Prostate gland (tissue), 2 donors: ENCODE data around the gene FFAR4. TPM values are rescaled to one million over a fixed set of nuclear protein-coding genes. Genes with fewer than 3 reads are reported as not detected.
"Not testable (repeated sequence)": the region's sequence is repeated elsewhere in the genome, so short reads cannot be mapped to it uniquely, and the experiment has no call there.

Source experiments
- DNase-seq: peaks from one replicate; pipeline ENCODE4 v3.0.0-alpha.2; 2019; ENCODE audit warnings: low spot score
- H3K27ac ChIP-seq, 2 donors: fragments of 200-600 bp; sonication (generic); 2 replicates each; pipeline ENCODE4 v1.5.1; 2017 to 2019
- H3K27me3 ChIP-seq: fragments of 200-600 bp; sonication (generic); replicated peaks from 2 replicates; pipeline ENCODE4 v1.5.1; 2019; ENCODE audit not compliant: insufficient read depth
- H3K36me3 ChIP-seq, 2 donors: fragments of 200-600 bp; sonication (generic); 1 replicate in 1 of 2; 2 replicates in 1 of 2; pipeline versions ENCODE4 v1.5.1 to v1.8.1; 2017 to 2019
- H3K4me1 ChIP-seq: fragments of 200-600 bp; sonication (generic); replicated peaks from 2 replicates; pipeline ENCODE4 v1.5.1; 2019
- H3K4me3 ChIP-seq, 2 donors: fragments of 200-600 bp; sonication (generic); 2 replicates each; pipeline ENCODE4 v1.5.1; 2017 to 2019
- H3K9me3 ChIP-seq: fragments of 200-600 bp; sonication (generic); 2 replicates; pipeline ENCODE4 v1.5.1; 2017
- POLR2A ChIP-seq: fragments of 450-650 bp; IDR thresholded peaks from one replicate; pipeline ENCODE4 v1.6.1; 2016; ENCODE audit warnings: antibody characterized with exemption, mild to moderate bottlenecking
- POLR2AphosphoS5 ChIP-seq: sonication (generic); formaldehyde crosslinking; IDR thresholded peaks from one replicate; pipeline ENCODE4 v1.6.1; 2017; ENCODE audit warnings: antibody characterized with exemption
- WGBS: methylation state at CpG from one replicate; pipeline ENCODE4 v1.1.5; 2018; 5-methylcytosine and 5-hydroxymethylcytosine counted together
- intact Hi-C: fragments of 100-400 bp; cut with DNase I; formaldehyde crosslinking; loops from one replicate; pipeline ENCODE4 v1.14.2; 2022
- total RNA-seq, 2 donors: library from RNA; depleted of rRNA; stranded (reverse); fragments of >200 nt; gene quantifications; one replicate each; pipeline ENCODE4 v1.1.0, GENCODE V29; 2016
- TF ChIP-seq, protein P1 (sequence below), 4 experiments: fragments of 200-600 bp in 2 of 4; fragments of 450-650 bp in 2 of 4; sonication (generic) in 2 of 4; IDR thresholded peaks; 1 replicate in 3 of 4; 2 replicates in 1 of 4; pipeline ENCODE4 v1.5.1; 2016 to 2019; ENCODE audit warnings: antibody characterized with exemption in 4 of 4, mild to moderate bottlenecking in 2 of 4, moderate library complexity in 2 of 4

FFAR4 gene
- under 1 TPM in 1 of 2 donors, not detected in 1; 0.18 TPM for total RNA-seq

DNA sequence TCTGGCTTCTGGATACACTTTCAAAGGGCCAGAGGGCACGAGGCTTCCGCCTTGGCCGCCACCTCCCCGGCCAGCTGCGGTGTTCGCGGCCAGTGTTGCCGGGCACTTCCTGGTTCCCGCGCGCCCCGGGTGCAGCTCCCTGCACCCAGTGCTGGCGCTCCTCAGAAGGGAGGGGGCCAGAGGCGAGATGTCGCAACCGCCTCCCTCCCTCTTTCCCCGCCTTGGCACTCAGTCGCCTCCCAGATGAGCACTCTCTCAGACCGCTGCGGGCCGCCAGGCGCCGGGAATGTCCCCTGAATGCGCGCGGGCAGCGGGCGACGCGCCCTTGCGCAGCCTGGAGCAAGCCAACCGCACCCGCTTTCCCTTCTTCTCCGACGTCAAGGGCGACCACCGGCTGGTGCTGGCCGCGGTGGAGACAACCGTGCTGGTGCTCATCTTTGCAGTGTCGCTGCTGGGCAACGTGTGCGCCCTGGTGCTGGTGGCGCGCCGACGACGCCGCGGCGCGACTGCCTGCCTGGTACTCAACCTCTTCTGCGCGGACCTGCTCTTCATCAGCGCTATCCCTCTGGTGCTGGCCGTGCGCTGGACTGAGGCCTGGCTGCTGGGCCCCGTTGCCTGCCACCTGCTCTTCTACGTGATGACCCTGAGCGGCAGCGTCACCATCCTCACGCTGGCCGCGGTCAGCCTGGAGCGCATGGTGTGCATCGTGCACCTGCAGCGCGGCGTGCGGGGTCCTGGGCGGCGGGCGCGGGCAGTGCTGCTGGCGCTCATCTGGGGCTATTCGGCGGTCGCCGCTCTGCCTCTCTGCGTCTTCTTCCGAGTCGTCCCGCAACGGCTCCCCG, at the start of gene FFAR4:
TSS of gene FFAR4 (plus strand) at position 231 of the 842 bp plus-strand sequence. CDS start at position 287, 56 bp downstream.
- peak within 1 kb of the TSS in 1 of 2 donors; percentile 15 for H3K4me3 ChIP-seq
- no peaks in the 10 kb centered on the region for H3K36me3 ChIP-seq
- H3K27ac ChIP-seq, result no peak within 1 kb of the TSS
- no peaks in the 10 kb centered on the region for H3K9me3 ChIP-seq
- peak; percentile 12 for DNase-seq
- WGBS, result 1% methylated on average over 66 of the region's 85 CpGs
- no peak for TF ChIP-seq POLR2A
- H3K4me1 ChIP-seq, result peaks cover 4% of the 10 kb centered on the region
- H3K27me3 ChIP-seq, result peaks cover 14% of the 10 kb centered on the region
- intact Hi-C loops, result loop anchor here (10.0 kb wide), 1 partner anchor 248 kb away; no protein-coding TSS in a partner anchor

DNA sequence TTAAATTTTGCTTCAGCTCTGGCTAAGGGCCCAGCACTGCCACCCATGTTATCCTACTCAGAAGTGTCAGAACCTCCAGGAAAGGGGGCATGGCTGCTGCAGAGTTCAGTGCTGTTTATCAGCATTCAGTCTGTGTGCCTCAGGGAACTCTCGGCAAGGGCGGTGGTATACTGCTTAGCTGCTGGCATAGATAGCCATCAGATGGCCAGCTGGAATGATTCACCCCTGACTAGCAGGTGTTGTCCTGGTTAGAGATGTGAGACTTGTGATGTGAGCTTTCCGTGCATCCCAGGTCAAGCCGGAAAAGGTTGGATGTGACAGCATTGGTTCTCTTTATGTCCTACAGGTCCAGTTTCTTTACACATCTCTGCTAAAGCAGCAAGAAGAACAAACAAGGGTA, 47.9 kb upstream of the FFAR4 start:
- Histone ChIP-seq H3K27ac (no peak overlapping the region), H3K36me3 (no peaks in the 10 kb centered on the region), H3K4me3 (no peak overlapping the region), H3K27me3 (no peaks in the 10 kb centered on the region), H3K4me1 (no peaks in the 10 kb centered on the region), H3K9me3 (no peaks in the 10 kb centered on the region)
- intact Hi-C loops, result no loop called here
- DNase-seq, result no peak
- 93% methylated on average over 4 of the region's 4 CpGs for WGBS
- TF ChIP-seq, protein P1, sequence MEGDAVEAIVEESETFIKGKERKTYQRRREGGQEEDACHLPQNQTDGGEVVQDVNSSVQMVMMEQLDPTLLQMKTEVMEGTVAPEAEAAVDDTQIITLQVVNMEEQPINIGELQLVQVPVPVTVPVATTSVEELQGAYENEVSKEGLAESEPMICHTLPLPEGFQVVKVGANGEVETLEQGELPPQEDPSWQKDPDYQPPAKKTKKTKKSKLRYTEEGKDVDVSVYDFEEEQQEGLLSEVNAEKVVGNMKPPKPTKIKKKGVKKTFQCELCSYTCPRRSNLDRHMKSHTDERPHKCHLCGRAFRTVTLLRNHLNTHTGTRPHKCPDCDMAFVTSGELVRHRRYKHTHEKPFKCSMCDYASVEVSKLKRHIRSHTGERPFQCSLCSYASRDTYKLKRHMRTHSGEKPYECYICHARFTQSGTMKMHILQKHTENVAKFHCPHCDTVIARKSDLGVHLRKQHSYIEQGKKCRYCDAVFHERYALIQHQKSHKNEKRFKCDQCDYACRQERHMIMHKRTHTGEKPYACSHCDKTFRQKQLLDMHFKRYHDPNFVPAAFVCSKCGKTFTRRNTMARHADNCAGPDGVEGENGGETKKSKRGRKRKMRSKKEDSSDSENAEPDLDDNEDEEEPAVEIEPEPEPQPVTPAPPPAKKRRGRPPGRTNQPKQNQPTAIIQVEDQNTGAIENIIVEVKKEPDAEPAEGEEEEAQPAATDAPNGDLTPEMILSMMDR (IDR thresholded peaks at IDR 0.05), result no peak
- no peak for TF ChIP-seq POLR2A
- no peak for TF ChIP-seq POLR2AphosphoS5

DNA sequence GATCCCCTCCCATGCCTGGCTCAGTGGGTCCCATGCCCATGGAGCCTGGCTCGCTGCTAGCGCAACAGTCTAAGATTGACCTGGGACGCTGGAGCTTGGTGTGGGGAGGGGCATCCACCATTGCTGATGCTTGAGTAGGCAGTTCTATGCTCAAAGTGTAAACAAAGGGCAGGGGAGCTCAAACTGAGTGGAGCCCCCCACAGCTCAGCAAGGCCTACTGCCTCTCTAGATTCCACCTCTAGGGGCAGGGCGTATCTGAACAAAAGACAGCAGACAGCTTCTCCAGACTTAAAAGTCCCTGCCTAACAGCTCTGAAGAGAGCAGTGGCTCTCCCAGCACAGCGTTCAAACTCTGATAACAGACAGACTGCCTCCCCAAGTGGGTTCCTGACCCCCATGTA, 31.2 kb upstream of the FFAR4 start:
- TF ChIP-seq, protein P1 (IDR thresholded peaks at IDR 0.05), result no peak
- TF ChIP-seq POLR2A, result no peak
- no peak for TF ChIP-seq POLR2AphosphoS5
- 78% methylated on average over 5 of the region's 5 CpGs for WGBS
- intact Hi-C loops, result no loop called here

DNA sequence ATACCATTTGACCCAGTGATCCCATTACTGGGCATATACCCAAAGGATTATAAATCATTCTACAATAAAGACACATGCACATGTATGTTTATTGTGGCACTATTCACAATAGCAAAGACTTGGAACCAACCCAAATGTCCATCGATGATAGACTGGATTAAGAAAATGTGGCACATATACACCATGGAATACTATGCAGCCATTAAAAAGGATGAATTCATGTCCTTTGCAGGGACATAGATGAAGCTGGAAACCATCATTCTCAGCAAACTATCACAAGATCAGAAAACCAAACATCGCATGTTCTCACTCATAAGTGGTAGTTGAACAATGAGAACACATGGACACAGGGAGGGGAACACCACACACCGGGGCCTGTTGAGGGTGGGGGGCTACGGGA, 25.6 kb upstream of the FFAR4 start:
- H3K27ac ChIP-seq, H3K36me3 ChIP-seq, H3K9me3 ChIP-seq, DNase-seq, H3K27me3 ChIP-seq, H3K4me1 ChIP-seq, intact Hi-C loops, H3K4me3 ChIP-seq: not testable (repeated sequence)
- whole genome bisulfite sequencing, result 94% methylated on average over 4 of the region's 4 CpGs

More for the DNA sequence above, 31.2 kb upstream of the FFAR4 start:
- no peaks in the 10 kb centered on the region for H3K4me1 ChIP-seq
- no peak for DNase-seq
- no peaks in the 10 kb centered on the region for H3K9me3 ChIP-seq
- no peak overlapping the region for H3K27ac ChIP-seq
- H3K36me3 ChIP-seq, result no peaks in the 10 kb centered on the region
- no peaks in the 10 kb centered on the region for H3K27me3 ChIP-seq
- no peak overlapping the region for H3K4me3 ChIP-seq

DNA sequence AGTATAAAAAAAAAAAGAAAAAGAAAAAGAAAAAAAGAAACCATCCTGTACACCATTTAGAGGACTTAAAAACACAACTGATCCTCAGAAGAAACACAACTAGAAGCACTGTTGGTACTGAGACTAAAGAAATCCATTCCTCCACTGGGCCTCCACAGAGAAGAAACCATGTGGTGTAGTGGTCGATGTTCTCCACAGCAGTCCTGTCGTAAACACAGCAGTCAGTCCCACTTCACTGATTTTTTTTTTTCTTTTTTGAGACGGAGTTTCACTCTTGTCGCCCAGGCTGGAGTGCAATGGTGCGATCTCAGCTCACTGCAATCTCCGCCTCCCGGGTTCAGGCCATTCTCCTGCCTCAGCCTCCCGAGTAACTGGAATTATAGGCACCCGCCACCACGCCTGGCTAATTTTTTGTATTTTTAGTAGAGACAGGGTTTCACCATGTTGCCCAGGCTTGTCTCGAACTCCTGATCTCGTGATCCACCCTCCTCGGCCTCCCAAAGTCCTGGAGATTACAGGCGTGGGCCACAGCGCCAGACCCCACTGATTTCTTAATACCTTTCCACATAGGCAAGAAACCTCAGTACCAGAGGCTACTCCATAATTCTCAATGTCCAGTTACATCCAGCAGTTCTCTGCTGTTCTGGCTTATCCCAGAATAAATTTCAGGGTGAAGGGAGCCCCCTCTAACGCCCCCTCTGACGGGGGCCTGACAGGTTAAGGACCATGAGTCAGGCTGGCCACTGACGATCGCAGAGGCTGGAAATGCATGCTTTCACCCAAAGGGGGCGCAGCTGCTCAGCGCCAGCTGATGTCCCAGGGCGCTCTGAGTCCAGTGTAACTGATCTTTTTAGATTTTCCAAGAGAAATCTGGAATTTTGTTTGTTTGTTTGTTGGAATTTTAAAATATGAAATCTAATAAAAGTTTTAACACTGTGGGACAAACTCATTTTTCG, 24.8 kb upstream of the FFAR4 start:
- no peak overlapping the region for H3K4me3 ChIP-seq
- no peaks in the 10 kb centered on the region for H3K4me1 ChIP-seq
- WGBS, result 61% methylated on average over 23 of the region's 23 CpGs
- intact Hi-C loops, result no loop called here
- H3K27me3 ChIP-seq, result no peaks in the 10 kb centered on the region
- no peaks in the 10 kb centered on the region for H3K36me3 ChIP-seq
- no peak for DNase-seq
- TF ChIP-seq POLR2A (no peak), POLR2AphosphoS5 (no peak)
- TF ChIP-seq, protein P1 (IDR thresholded peaks at IDR 0.05), result peak in 3 of 4 experiments; percentile 21 to 54 (median 26)
- H3K9me3 ChIP-seq, result no peaks in the 10 kb centered on the region
- H3K27ac ChIP-seq, result no peak overlapping the region
